Measurements from ENCODE around the gene ATP5MK.

Gene ATP5MK

GRCh38 chr10:103429647-103430046 lies 33.4 kb upstream of the ATP5MK start:
- H3K4me1 ChIP-seq (ENCODE audit: control insufficient read depth, low read depth, low read length), result no peaks in the 10 kb centered on the region

GRCh38 chr10:103428989-103429643 lies 32.8 kb upstream of the ATP5MK start:
- H3K56ac ChIP-seq (ENCODE audit: low read length), result no peak overlapping the region
- WGBS (ENCODE audit: extremely low coverage, insufficient coverage, low lambda C conversion rate), result no CpG with 5 or more reads among the region's 5 CpGs
- H2BK120ac ChIP-seq (ENCODE audit: low read depth, low read length), result no peak overlapping the region
- no peak overlapping the region for H3K27ac ChIP-seq (ENCODE audit: low read depth, low read length)
- H3K4ac ChIP-seq (ENCODE audit: low read depth, low read length), result no peak overlapping the region
- no peak overlapping the region for H2AK5ac ChIP-seq (ENCODE audit: low read length)
- H3K36me3 ChIP-seq (ENCODE audit: control insufficient read depth, insufficient read depth, low read length), result peaks cover 20% of the 10 kb centered on the region
- no peak overlapping the region for H3K9ac ChIP-seq (ENCODE audit: low read length)
- no peak overlapping the region for H4K8ac ChIP-seq (ENCODE audit: low read depth, low read length)
- no peak overlapping the region for H2BK5ac ChIP-seq (ENCODE audit: low read length)
- no peak overlapping the region for H3K4me3 ChIP-seq (ENCODE audit: low read length)
- no peak overlapping the region for H2BK15ac ChIP-seq (replicated peaks; ENCODE audit: low read depth)
- no peak for DNase-seq
- no peak overlapping the region for H3K4me2 ChIP-seq (ENCODE audit: low read length)
- no peaks in the 10 kb centered on the region for H3K4me1 ChIP-seq (ENCODE audit: control insufficient read depth, low read depth, low read length)
- no peak overlapping the region for H4K5ac ChIP-seq (ENCODE audit: low read length)
- H3K79me1 ChIP-seq (ENCODE audit: low read length), result no peaks in the 10 kb centered on the region
- no peak overlapping the region for H3K23ac ChIP-seq (ENCODE audit: low read length)
- H3K27me3 ChIP-seq (ENCODE audit: insufficient read depth, low read length, poor library complexity), result no peaks in the 10 kb centered on the region
- H3K79me2 ChIP-seq (ENCODE audit: control insufficient read depth, insufficient read depth, low read length), result peaks cover 2% of the 10 kb centered on the region
- H3K18ac ChIP-seq (ENCODE audit: low read length), result no peak overlapping the region

More at GRCh38 chr10:103429647-103430046, 33.4 kb upstream of the ATP5MK start:
- Histone ChIP-seq H2AK5ac (ENCODE audit: low read length) (no peak overlapping the region), H3K4ac (ENCODE audit: low read depth, low read length) (no peak overlapping the region), H3K79me1 (ENCODE audit: low read length) (no peaks in the 10 kb centered on the region), H3K4me2 (ENCODE audit: low read length) (no peak overlapping the region), H3K27me3 (ENCODE audit: insufficient read depth, low read length, poor library complexity) (no peaks in the 10 kb centered on the region), H3K27ac (ENCODE audit: low read depth, low read length) (no peak overlapping the region), H4K8ac (ENCODE audit: low read depth, low read length) (no peak overlapping the region), H3K9ac (ENCODE audit: low read length) (no peak overlapping the region), H2BK15ac (replicated peaks; ENCODE audit: low read depth) (no peak overlapping the region), H3K23ac (ENCODE audit: low read length) (no peak overlapping the region), H3K18ac (ENCODE audit: low read length) (no peak overlapping the region), H3K56ac (ENCODE audit: low read length) (no peak overlapping the region), H2BK5ac (ENCODE audit: low read length) (no peak overlapping the region), H3K79me2 (ENCODE audit: control insufficient read depth, insufficient read depth, low read length) (peaks cover 2% of the 10 kb centered on the region), H2BK120ac (ENCODE audit: low read depth, low read length) (no peak overlapping the region), H3K36me3 (ENCODE audit: control insufficient read depth, insufficient read depth, low read length) (peaks cover 21% of the 10 kb centered on the region), H4K5ac (ENCODE audit: low read length) (no peak overlapping the region), H3K4me3 (ENCODE audit: low read length) (no peak overlapping the region)
- no CpG with 5 or more reads among the region's 5 CpGs for WGBS (ENCODE audit: extremely low coverage, insufficient coverage, low lambda C conversion rate)
- DNase-seq, result no peak

DNA sequence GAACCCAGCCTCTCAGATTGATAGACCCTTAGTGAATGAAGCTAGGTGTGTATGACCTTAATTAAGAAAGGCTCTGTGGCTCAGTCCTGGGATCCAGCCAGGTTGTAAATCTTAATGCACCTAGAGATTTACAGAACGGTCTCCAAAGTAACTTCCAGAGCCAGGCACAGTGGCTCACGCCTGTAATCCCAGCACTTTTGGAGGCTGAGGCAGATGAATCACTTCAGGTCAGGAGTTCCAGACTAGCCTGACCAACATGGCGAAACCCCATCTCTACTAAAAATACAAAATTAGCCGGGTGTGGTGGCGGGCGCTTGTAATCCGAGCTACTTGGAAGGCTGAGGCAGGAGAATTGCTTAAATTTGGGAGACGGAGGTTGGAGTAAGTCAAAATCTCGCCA lies 31.6 kb upstream of the ATP5MK start:
- no peak overlapping the region for H3K4ac ChIP-seq (ENCODE audit: low read depth, low read length)
- no peak overlapping the region for H3K56ac ChIP-seq (ENCODE audit: low read length)
- no peak overlapping the region for H2BK5ac ChIP-seq (ENCODE audit: low read length)
- H4K5ac ChIP-seq (ENCODE audit: low read length), result no peak overlapping the region
- no peak overlapping the region for H2BK120ac ChIP-seq (ENCODE audit: low read depth, low read length)
- no peak overlapping the region for H3K23ac ChIP-seq (ENCODE audit: low read length)
- H2BK15ac ChIP-seq (replicated peaks; ENCODE audit: low read depth), result no peak overlapping the region
- H3K18ac ChIP-seq (ENCODE audit: low read length), result no peak overlapping the region
- H2AK5ac ChIP-seq (ENCODE audit: low read length), result no peak overlapping the region
- H3K9ac ChIP-seq (ENCODE audit: low read length), result no peak overlapping the region
- peaks cover 2% of the 10 kb centered on the region for H3K79me2 ChIP-seq (ENCODE audit: control insufficient read depth, insufficient read depth, low read length)
- H4K8ac ChIP-seq (ENCODE audit: low read depth, low read length), result no peak overlapping the region
- WGBS (ENCODE audit: extremely low coverage, insufficient coverage, low lambda C conversion rate), result no CpG with 5 or more reads among the region's 9 CpGs
- no peak overlapping the region for H3K4me3 ChIP-seq (ENCODE audit: low read length)
- H3K36me3 ChIP-seq (ENCODE audit: control insufficient read depth, insufficient read depth, low read length), result peaks cover 26% of the 10 kb centered on the region
- H3K79me1 ChIP-seq (ENCODE audit: low read length), result no peaks in the 10 kb centered on the region
- H3K27ac ChIP-seq (ENCODE audit: low read depth, low read length), result no peak overlapping the region
- H3K4me2 ChIP-seq (ENCODE audit: low read length), result no peak overlapping the region
- no peak for DNase-seq
- no peaks in the 10 kb centered on the region for H3K4me1 ChIP-seq (ENCODE audit: control insufficient read depth, low read depth, low read length)
- H3K27me3 ChIP-seq (ENCODE audit: insufficient read depth, low read length, poor library complexity), result no peaks in the 10 kb centered on the region

DNA sequence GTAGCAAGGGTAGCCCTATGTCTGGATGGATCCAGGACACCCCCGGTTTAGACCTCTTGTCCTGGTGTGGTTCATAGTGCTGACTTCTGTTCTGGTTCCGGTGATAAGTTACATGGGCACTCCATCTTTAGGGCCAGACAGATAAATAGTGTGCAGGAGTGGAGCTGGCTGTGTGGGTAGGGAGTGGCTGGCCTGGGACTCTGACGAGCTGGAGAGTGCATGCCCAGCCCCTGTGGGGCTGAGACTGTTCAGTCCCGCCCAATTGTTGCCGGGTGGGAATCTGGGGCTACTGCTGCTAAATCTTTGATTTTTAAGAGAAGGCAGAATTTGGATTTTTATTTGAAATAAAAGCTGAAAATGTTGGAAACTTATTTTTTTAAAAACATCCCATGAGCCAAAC lies 27.5 kb upstream of the ATP5MK start:
- no peak overlapping the region for H3K4ac ChIP-seq (ENCODE audit: low read depth, low read length)
- H3K27me3 ChIP-seq (ENCODE audit: insufficient read depth, low read length, poor library complexity), result no peaks in the 10 kb centered on the region
- no peak overlapping the region for H2BK120ac ChIP-seq (ENCODE audit: low read depth, low read length)
- H3K56ac ChIP-seq (ENCODE audit: low read length), result no peak overlapping the region
- no peak overlapping the region for H3K18ac ChIP-seq (ENCODE audit: low read length)
- no CpG with 5 or more reads among the region's 5 CpGs for WGBS (ENCODE audit: extremely low coverage, insufficient coverage, low lambda C conversion rate)
- H3K4me3 ChIP-seq (ENCODE audit: low read length), result no peak overlapping the region
- no peak overlapping the region for H2AK5ac ChIP-seq (ENCODE audit: low read length)
- H2BK5ac ChIP-seq (ENCODE audit: low read length), result no peak overlapping the region
- no peak overlapping the region for H3K9ac ChIP-seq (ENCODE audit: low read length)
- no peak overlapping the region for H3K23ac ChIP-seq (ENCODE audit: low read length)
- no peaks in the 10 kb centered on the region for H3K4me1 ChIP-seq (ENCODE audit: control insufficient read depth, low read depth, low read length)
- peaks cover 37% of the 10 kb centered on the region for H3K36me3 ChIP-seq (ENCODE audit: control insufficient read depth, insufficient read depth, low read length)
- no peaks in the 10 kb centered on the region for H3K79me1 ChIP-seq (ENCODE audit: low read length)
- no peak for DNase-seq
- H3K79me2 ChIP-seq (ENCODE audit: control insufficient read depth, insufficient read depth, low read length), result peaks cover 2% of the 10 kb centered on the region
- no peak overlapping the region for H4K5ac ChIP-seq (ENCODE audit: low read length)
- no peak overlapping the region for H2BK15ac ChIP-seq (replicated peaks; ENCODE audit: low read depth)
- no peak overlapping the region for H4K8ac ChIP-seq (ENCODE audit: low read depth, low read length)
- H3K4me2 ChIP-seq (ENCODE audit: low read length), result no peak overlapping the region
- no peak overlapping the region for H3K27ac ChIP-seq (ENCODE audit: low read depth, low read length)

DNA sequence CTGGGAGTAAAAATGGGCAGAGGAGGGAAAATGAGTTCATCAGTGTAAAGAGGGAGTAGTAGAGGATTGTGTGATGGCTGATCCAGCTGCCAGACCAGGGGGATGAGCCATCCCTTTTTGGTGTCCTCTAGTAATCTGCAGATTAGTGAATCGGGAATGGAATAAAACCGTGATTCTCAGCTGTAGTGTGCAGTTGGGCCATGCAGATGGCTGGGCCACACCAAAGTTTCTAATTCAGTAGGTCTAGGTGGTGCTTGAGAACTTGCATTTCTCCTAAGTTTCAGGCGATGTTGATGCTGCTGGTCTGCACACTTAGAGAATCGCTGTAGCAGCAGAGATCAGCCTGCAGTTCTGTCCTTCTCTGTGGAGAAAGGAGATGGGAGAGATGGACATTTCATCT lies 22.8 kb upstream of the ATP5MK start:
- no peak overlapping the region for H3K27ac ChIP-seq (ENCODE audit: low read depth, low read length)

GRCh38 chr10:103417601-103418000 lies 21.3 kb upstream of the ATP5MK start:
- Histone ChIP-seq H2BK120ac (ENCODE audit: low read depth, low read length) (no peak overlapping the region), H3K18ac (ENCODE audit: low read length) (no peak overlapping the region), H3K56ac (ENCODE audit: low read length) (no peak overlapping the region), H3K23ac (ENCODE audit: low read length) (no peak overlapping the region), H2BK15ac (replicated peaks; ENCODE audit: low read depth) (no peak overlapping the region), H3K9ac (ENCODE audit: low read length) (no peak overlapping the region), H2BK5ac (ENCODE audit: low read length) (no peak overlapping the region), H3K4me1 (ENCODE audit: control insufficient read depth, low read depth, low read length) (no peaks in the 10 kb centered on the region), H3K79me2 (ENCODE audit: control insufficient read depth, insufficient read depth, low read length) (no peaks in the 10 kb centered on the region), H2AK5ac (ENCODE audit: low read length) (no peak overlapping the region), H3K36me3 (ENCODE audit: control insufficient read depth, insufficient read depth, low read length) (peaks cover 54% of the 10 kb centered on the region), H3K4me3 (ENCODE audit: low read length) (no peak overlapping the region), H3K27me3 (ENCODE audit: insufficient read depth, low read length, poor library complexity) (no peaks in the 10 kb centered on the region), H3K4me2 (ENCODE audit: low read length) (no peak overlapping the region), H3K79me1 (ENCODE audit: low read length) (no peaks in the 10 kb centered on the region), H4K8ac (ENCODE audit: low read depth, low read length) (no peak overlapping the region), H4K5ac (ENCODE audit: low read length) (no peak overlapping the region), H3K4ac (ENCODE audit: low read depth, low read length) (no peak overlapping the region), H3K27ac (ENCODE audit: low read depth, low read length) (no peak overlapping the region)
- DNase-seq, result no peak
- WGBS (ENCODE audit: extremely low coverage, insufficient coverage, low lambda C conversion rate), result no CpG with 5 or more reads among the region's 5 CpGs

More for the DNA sequence above, 22.8 kb upstream of the ATP5MK start:
- Histone ChIP-seq H3K56ac (ENCODE audit: low read length) (no peak overlapping the region), H3K4me2 (ENCODE audit: low read length) (no peak overlapping the region), H3K79me2 (ENCODE audit: control insufficient read depth, insufficient read depth, low read length) (no peaks in the 10 kb centered on the region), H3K36me3 (ENCODE audit: control insufficient read depth, insufficient read depth, low read length) (peaks cover 52% of the 10 kb centered on the region), H2BK120ac (ENCODE audit: low read depth, low read length) (no peak overlapping the region), H3K4me3 (ENCODE audit: low read length) (no peak overlapping the region), H3K23ac (ENCODE audit: low read length) (no peak overlapping the region), H3K4ac (ENCODE audit: low read depth, low read length) (no peak overlapping the region), H3K18ac (ENCODE audit: low read length) (no peak overlapping the region), H3K27me3 (ENCODE audit: insufficient read depth, low read length, poor library complexity) (no peaks in the 10 kb centered on the region), H3K79me1 (ENCODE audit: low read length) (no peaks in the 10 kb centered on the region), H3K9ac (ENCODE audit: low read length) (no peak overlapping the region), H3K4me1 (ENCODE audit: control insufficient read depth, low read depth, low read length) (no peaks in the 10 kb centered on the region), H4K8ac (ENCODE audit: low read depth, low read length) (no peak overlapping the region), H2AK5ac (ENCODE audit: low read length) (no peak overlapping the region), H4K5ac (ENCODE audit: low read length) (no peak overlapping the region), H2BK5ac (ENCODE audit: low read length) (no peak overlapping the region), H2BK15ac (replicated peaks; ENCODE audit: low read depth) (no peak overlapping the region)
- WGBS (ENCODE audit: extremely low coverage, insufficient coverage, low lambda C conversion rate), result no CpG with 5 or more reads among the region's 4 CpGs
- no peak for DNase-seq

Data from mesendoderm (in vitro differentiated cells).